GM12872 (cell line): ENCODE results near the gene GRAMD2B.

Source experiments
- TF ChIP-seq, protein P1 (sequence below): IDR thresholded peaks from 3 replicates; pipeline ENCODE4 v1.5.1; 2011; ENCODE audit warnings: low read depth, mild to moderate bottlenecking, low read length, moderate library complexity; ENCODE audit not compliant: insufficient read depth

The GRAMD2B gene

DNA sequence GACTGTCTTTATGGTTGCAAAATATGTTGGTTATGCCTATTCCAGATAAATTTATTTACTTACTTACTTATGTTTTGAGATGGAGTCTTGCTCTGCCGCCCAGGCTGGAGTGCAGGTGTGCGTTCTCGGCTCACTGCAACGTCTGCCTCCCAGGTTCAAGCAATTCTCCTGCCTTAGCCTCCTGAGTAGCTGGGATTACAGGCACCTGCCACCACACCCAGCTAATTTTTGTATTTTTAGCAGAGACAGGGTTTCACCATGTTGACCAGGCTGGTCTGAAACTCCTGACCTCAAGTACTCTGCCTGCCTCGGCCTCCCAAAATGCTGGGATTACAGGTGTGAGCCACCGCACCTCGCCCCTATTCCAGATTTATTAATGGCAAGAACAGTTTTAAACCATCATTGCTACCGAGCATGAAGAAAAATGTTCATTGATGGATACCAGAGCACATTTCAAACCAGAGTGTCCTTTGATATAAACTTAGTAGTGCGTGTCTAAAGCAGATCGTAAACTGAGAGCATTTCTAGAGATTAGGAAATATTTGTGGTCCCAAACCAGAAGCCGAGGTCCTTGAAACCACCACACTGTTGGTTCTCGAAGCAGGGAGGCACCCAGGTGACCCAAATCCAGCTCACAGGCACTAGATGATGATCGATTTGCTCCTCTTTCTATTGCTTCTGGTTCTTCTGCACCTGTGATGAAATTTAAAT lies 85.2 kb downstream of the GRAMD2B start:
- TF ChIP-seq, protein P1, sequence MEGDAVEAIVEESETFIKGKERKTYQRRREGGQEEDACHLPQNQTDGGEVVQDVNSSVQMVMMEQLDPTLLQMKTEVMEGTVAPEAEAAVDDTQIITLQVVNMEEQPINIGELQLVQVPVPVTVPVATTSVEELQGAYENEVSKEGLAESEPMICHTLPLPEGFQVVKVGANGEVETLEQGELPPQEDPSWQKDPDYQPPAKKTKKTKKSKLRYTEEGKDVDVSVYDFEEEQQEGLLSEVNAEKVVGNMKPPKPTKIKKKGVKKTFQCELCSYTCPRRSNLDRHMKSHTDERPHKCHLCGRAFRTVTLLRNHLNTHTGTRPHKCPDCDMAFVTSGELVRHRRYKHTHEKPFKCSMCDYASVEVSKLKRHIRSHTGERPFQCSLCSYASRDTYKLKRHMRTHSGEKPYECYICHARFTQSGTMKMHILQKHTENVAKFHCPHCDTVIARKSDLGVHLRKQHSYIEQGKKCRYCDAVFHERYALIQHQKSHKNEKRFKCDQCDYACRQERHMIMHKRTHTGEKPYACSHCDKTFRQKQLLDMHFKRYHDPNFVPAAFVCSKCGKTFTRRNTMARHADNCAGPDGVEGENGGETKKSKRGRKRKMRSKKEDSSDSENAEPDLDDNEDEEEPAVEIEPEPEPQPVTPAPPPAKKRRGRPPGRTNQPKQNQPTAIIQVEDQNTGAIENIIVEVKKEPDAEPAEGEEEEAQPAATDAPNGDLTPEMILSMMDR: no peak

DNA sequence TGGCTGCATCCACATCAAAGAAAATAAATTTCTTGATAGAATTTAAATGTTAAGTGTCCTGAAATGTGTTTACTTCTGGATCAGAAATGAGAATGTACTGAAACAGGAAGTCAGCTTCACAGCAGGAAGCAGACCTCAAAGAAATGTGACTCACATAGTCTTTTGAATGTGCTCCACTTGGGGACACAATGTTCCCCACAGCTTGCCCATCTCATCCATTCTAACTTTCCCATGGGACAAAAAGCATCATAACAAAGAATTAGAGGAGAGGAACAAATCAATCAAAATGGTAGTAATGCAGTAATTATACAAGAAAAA lies 85.7 kb downstream of the GRAMD2B start:
- TF ChIP-seq, protein P1: no peak

DNA sequence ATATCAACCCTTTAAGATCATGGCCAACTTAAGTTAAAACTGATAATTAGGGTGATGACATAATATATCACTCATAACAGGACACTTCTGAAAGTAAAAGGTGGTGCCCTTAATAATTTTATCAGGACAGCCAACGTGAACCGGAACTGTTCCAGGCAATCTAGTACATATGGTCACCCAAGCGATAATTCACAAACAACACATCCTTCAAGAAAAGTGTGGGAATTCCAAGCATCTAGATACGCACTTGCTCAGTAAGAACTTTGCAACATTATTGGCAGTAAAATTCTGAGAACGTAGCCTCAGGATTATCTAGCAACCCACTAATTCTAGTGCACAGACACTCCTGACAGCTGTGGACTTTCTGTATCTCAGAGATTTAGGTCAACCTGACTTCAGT lies 86.1 kb downstream of the GRAMD2B start:
- TF ChIP-seq, protein P1: no peak

DNA sequence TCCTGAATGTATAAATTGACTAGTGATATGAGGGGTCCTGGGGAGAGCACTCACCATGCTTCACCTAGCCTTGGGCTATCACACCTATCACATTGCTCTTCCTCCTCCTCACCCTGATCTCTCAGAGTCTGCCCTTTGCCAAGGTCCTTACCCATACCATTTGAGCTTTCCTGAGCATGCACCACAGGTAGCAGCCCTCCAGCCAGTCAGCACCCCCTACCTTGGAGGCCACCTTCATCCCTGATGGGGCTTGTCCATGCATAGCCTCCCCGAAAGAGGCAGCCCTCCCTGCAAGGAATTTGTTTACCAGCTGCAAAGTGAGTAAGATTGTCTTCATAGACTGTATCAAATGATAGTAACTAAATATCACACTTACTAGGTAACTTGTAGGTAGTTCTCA lies 88.8 kb downstream of the GRAMD2B start:
- TF ChIP-seq, protein P1: no peak

DNA sequence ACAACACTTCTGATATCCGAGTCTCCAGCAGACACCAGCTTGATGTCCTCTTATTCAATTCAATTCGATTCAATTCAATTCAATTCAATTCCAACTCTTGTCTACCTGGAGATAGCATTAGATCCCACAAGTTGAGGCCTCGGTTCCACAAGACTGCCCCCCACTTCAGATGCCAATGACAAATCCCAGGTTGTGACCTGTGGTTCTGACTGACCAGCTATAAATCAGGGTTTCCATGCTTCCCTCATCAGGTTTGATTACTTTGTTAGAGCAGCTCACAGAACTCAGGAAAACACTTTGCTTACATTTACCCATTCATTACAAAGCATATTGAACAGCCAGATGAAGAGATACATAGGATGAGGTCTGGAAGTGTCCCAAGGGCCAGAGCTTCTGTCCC lies 89.2 kb downstream of the GRAMD2B start:
- TF ChIP-seq, protein P1: no peak

DNA sequence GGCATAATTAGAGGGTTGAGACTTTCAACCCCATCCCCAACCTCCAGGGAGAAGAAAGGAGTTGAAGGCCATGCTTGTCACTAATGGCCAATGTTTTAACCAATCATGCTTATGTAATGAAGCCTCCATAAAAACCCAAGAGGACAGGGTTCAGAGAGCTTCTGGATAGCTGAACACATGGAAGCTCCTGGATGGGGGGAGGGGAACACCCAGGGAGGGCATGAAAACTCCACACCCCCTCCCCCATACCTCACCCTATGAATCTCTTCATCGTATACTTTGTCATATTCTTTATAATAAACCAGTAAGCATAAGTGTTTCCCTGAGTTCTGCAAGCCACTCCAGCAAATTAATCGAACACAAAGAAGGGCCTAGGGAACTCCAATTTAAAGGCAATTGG lies 90.1 kb downstream of the GRAMD2B start:
- TF ChIP-seq, protein P1: no peak

DNA sequence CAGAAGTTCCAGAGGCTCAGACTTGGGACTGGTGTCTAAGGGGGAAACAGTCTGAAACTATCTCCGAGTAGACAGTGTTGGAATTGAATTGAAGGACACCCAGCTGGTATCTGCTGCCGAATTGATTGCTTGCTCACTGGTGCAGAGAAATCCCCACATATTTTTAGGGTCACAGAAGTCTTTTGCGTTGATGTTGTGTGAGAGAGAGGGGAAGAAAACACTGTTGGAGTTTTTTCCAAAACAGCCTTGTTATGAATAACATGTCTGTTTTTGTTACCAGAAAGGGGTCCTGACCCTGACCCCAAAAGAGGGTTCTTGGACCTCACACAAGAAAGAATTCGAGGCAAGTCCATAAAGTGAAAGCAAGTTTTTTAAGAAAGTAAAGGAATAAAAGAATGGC lies 90.5 kb downstream of the GRAMD2B start:
- TF ChIP-seq, protein P1: no peak
